ENCODE measurements around the gene AK8.

Gene AK8

DNA sequence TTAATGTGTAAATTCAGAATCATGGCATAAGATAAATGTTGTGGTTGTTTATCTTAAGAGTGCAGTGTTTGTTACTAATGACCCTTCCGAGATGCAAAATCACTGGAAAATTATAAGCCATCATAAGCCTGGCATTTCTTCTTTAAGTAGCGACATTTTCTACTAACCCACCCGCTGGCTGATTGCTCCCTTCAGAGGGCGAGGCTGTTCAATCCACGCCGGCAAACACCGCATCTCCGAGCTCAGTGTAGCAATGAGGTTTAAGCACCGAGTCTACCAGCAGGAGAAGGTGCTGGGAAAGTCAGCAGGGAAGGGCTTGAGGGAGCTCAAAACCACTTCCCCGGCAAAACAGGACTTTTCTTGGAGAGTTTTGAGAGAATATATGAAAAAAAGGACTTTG lies 52.7 kb downstream of the AK8 start:
- DNase-seq (ENCODE audit: low read depth), result no peak

DNA sequence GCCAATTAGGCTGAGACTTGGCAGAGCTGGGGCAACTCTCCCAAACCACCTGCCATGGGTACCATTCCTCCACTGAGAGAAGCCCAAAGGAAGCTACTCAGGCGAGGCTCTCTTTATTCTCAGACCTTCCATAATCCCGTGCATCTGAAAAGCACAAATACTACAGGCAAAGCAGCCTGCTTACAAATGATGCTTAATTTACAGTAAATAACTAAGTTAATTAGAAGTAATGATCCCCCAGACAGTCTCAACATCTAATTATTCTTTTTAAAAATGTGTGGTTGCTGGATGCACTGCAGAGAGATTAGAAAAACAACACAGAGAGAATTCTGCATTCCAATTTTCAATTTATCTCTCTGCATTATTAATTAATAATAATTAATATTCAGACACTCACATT lies 53.1 kb downstream of the AK8 start:
- DNase-seq (ENCODE audit: low read depth), result no peak

DNA sequence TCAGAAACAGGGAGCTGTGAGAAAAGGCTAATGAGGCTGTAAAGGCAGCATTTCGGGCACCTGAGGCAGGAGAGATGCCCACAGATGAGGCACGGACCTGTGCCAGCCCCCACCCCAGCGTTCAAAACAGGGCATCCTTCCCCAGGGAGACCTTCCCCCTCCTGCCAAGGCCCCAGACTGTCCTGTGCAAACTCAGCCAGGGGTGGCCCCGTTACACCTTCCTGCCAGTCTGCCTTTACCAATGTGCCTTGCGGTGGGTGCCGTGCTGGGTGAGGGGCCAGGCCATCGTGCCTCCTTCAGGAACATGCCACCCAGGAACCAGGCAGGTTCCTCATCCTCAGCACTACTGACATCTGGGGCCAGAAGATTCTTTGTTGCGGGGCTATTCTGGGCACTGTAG lies 53.9 kb downstream of the AK8 start:
- DNase-seq (ENCODE audit: low read depth), result no peak

DNA sequence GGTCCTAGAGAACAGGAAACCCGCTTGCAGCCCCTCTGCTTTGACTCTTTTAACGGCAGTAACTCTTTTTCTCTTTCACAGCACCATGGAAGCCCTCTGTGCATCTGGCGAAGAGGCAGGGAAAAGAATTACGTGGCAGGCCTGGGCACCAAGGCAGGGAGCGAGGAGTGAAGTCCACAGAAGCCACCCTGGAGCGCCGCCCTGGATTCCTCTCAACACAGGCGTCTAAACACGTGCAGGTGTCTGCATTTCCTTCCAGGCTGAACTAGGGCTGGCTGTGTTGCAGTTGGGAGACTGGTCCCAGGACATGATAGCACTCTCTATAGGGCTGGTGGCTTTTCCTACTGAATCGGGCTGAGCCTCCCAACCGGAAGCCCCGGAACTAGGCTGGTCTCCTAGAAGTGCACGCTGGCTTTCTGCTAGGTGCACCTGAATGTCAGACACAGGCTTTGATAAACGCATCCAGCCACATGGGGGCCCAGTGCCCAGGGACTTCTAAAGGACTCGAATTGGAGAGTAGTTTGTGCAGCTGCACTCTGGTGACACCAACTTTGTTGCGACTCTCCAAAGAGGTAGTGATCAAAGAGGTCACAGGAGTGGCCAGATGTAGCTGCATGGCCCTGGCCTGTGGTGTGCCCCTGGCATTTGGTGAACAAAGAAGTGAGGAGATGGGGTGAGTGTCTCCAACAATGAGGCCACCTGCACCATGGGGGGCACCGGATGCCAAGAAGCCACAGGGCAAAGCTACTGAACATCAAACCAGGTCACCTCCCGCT lies 54.5 kb downstream of the AK8 start:
- no peak for DNase-seq (ENCODE audit: low read depth)

DNA sequence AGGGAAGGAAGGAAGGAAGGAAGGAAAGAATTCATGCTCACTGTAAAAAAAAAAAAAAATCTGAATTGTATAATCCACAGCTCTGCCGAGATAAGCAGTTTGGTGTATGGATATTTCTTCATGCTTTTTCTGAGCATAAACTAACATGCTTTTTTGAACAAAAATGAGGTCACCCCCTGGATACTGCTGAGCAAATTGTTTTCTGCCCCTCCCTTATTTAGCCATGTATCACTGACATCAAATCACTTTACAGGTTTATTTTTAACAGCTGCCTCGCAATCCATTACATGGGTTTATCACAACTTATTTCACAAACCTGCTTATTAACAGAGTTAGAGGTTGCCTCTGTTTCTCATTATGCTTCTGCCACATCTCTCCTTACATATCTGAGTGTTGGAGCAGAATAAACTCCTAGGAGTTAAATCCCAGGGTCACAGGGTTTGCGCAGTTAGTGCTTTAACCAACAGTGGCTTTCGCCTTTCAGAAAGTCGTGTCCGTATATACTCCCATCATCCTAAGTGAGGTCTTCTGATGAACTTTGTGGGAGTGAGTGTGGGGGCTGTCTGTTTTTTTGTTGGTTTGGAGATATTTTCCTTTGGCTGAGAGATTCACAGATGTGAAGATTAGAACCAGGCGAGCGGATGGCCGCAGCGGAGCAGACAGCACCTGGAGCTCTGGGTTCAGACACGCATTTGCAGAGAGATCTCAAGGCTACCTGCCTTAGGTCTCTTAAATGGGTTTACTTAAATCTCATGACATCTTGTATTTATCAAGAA lies 57.7 kb downstream of the AK8 start:
- DNase-seq (ENCODE audit: low read depth), result no peak

DNA sequence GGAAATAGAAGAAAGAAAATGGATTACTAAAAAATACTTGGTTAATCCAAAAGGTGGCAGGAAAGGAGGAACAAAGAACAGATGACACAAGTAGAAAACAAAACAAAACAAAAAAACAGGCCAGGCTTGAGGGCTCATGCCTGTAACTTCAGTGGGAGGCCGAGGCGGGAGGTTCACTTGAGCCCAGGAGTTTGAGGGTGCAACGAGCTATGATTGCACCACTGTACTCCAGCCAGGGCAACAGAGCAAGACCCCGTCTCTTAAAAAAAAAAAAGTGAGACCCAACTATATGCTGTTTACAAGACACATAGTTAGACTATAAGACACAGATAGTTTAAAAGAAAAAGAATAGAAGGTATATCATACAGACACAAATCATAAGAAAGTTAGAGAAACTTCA lies 59.5 kb downstream of the AK8 start:
- no peak for DNase-seq (ENCODE audit: low read depth)

DNA sequence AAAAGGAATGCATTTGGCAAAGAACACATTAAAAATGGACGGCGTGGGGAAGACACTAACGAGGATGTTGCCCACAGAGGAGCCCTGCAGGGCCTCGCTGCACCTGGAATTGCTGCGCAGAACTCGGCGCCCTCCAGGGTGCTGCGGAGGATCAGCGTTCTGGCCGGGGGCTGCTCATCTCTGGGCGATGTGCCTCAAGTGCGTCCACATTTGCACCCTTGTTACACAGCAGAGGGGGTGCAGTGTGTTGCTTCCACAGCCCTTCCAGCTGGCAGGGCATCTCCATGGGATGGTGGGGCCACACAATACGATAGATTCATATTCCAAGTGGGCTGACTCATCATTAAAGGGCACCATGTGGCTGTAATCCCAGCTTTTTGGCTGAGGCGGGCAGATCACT lies 63.1 kb downstream of the AK8 start:
- DNase-seq (ENCODE audit: low read depth), result no peak

DNA sequence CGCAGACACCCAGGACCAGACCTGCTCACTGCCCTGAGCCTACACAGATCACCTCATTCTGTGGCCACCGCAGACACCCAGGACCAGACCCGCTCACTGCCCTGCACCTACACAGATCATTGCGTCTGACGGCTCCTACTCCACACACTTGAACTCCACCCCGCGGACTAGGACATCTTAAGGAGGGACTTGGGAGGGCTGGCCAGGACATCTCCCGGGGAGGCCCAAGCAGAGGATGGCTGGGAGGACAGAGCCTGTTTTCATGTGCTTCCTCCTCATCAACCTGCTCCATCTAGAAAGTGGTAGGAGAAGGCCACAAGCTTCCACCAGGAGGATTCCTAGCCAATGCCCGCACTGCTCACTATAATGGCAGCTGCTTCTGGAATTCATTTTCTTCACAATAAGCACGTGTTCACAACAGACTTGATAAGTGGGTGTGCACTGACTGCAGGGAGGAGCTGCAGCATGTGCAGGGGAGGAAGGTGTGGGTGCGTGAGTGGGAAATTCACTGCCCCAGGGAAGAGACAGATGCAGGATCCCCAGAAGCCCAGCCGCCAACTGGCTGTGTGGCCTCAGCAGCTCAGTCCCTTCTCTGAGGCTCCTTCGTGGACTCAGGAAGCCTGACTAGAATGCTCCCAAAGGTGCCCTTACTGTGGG lies 64.8 kb downstream of the AK8 start:
- no peak for DNase-seq (ENCODE audit: low read depth)

DNA sequence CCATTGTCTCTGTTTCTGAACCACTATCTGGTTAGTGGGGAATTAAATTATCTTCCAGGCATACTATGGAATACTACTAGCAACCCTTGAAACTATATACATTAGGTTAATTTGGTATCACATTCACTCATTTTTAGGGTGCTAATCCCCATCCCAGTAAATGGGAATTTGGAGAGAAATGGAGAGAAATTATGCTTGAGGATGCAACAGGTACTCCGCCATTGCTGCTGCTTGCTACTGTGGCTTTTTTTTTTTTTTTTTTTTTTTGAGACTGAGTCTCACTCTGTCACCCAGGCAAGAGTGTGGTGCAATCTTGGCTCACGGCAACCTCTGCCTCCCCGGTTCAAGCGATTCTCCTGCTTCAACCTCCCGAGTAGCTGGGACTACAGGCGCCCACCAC lies 66.1 kb downstream of the AK8 start:
- DNase-seq (ENCODE audit: low read depth), result no peak

DNA sequence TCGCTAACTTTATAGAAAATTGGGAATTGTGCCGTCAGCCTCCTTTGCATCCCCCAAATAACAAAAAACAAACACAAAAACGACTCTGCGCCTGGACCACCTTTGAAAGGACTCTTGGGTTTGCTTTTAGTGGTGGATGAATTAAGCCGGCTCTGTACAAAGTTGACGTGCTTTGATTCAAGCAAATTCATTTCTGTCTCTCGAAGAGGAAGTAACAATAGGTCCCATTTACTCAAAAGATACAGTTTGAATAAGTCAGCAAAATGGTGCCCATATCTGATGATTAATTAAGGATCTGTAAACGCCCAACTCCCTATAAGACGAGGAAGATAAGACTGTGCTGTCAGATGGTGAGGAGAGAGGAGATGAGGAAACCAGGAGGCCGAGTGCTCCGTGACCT lies 67.8 kb downstream of the AK8 start:
- no peak for DNase-seq (ENCODE audit: low read depth)

DNA sequence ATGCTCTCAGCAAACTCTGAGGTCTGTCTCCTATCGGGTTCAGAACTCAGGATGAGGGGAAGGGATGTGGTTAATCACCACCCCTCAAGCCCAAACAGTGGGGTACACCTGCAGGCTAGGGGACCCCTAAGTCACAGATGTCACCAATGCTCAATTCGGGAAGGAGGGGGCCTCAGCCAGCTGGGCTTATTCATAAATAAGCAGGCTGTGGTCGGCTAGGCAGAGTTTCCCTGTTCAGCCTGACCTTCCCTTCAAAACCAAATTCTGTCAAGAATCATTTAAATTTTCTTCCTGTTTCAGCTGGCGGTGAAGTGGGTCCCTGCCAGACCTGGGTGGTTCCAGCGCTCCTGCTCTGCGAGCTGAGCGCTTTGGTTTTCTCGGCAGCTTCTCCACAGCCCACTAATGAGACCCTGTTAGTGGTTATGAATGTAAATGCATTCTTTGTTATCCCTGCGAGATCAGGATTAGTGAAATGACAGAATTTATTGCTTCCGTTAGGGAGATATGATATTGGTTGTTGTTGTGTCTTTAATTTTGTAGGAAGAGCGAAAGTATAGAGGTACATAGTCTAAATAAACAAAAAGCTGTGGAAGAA lies 68.3 kb downstream of the AK8 start:
- DNase-seq (ENCODE audit: low read depth), result no peak

DNA sequence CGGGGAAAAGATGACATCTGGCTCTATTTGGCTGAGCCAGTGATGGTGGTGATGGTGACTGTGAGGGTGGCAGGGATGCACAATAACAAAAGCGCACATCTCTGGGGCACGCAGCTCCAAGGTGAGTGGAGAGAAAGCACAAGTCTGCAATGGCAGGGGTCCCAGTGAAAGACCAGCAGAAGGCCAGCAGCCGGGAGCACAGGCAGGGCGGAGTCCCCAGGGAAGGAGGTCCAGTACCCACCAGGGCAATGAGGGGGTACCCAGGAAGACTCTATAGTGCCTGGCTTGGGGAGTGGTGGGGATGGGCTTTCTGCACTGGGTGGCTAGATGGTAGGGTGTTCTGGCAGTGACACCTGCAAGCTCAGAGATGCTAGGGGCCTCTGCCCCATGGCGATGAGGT lies 69.4 kb downstream of the AK8 start:
- no peak for DNase-seq (ENCODE audit: low read depth)

DNA sequence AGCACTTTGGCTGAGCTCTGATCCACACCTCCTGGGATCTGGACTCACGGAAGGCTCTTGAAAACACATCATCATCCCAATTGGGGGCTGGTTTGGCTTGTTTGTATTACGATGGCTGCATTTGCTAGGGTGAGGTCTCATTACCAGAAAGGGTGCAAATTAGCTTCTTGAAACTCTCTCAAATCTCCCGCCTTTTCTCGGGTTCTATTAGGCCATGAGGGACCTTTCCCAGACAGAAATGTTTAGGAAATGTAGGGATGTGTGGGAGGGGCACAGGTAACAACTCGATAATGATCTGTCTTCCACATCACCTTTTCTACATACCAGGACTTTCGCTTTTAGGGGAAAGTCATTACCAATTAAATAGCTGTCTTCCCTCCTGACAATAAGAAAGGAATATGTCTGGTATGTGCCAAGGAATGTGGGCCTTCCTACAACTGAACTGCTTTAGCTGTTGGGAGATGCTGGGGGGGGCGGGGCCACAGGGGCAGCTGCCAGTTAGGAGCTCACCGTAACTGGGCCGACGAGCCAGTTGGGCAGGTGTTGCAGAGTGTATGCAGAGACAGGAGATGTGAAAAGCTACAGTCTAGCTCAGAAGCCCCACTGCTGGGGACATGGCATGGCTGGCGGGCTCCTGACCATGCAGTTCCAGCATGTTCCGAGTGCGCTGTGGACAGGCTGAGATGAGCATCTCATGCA lies 71.2 kb downstream of the AK8 start:
- DNase-seq (ENCODE audit: low read depth), result no peak

DNA sequence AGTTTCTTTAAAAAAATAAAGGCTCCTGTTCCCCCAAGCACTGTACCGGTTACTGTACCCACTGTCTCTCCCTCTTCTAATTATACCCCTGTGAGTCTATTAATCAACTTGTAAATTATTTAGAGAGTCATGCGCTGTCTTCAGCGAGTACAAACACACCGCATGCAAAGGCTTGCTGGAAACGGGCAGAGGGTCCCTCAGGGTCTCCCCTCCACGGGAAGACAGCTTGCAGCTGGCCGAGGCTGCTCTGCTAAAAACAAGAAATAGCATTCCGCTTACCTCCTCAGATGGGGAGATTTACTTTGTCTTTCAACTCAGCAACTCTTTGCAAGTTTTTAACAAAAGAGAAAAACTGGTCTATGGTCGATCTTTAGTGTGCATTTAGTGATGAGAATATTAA lies 71.8 kb downstream of the AK8 start:
- no peak for DNase-seq (ENCODE audit: low read depth)

DNA sequence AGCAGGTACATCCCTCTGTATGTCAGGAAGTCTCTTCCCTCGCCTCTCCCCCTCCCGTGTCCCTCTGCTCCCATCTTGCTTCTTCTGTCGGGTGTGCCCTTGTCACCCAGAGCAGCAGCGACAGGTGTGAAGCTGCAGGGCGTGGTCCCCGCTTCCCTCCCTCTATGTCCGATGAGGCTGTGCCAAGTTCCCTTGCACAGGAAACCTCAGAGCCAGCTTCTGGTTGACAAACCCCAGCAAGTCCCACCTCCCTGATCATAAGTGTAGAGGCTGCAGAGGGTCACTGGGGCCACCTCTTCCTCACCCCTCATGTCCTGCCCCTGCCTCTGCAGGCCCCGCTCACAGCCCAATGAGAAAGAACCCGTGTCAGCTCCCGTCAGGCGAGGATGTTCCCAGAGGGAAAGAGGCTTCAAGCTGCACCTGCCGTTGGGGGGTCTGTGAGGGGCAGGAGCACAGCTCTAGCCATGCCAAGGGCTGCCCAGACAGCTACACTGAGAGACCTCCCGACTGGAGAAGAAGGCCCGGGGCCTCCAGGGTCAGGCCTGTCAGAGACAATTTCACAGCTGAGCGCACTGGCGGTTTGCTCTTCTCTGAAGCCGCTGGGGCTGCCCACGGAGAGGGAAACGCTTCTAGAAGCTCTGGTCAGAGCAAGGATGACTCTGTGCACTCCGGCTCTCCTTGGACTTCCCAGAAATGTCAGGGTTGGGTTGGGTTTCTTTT lies 73.3 kb downstream of the AK8 start:
- DNase-seq (ENCODE audit: low read depth), result no peak

DNA sequence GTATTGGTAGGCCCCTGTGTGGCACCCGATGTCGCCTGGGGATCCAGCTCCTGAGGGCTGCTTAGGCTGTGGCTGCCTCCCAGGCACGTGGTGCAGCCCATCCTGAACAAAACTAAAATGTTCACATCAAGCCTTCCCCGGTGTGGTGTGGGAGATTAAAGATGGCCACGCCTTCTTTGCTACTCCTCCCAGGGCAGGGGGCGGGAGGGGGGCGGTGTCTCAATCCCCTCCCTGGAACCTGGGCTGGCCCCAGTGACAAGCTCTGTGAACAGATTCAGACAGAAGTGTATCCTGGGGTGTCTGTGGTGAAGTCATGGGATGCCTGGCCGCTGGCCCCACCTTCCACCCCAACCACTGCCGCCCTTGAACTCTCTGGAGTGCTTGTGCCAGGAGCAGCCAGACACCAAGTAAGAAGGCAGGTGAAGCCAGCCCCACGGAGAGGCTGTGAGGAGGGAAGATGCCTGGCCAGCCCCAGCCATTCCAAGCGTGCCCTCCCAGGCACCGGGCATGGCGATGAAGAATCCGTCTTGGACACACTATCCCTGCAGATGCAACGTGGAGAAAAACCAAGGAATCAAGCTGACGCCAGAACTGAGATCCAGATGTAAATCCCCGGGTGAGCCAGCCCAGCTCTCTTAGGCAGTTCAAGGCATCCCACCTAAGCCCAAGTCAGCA lies 75.8 kb downstream of the AK8 start:
- no peak for DNase-seq (ENCODE audit: low read depth)

DNA sequence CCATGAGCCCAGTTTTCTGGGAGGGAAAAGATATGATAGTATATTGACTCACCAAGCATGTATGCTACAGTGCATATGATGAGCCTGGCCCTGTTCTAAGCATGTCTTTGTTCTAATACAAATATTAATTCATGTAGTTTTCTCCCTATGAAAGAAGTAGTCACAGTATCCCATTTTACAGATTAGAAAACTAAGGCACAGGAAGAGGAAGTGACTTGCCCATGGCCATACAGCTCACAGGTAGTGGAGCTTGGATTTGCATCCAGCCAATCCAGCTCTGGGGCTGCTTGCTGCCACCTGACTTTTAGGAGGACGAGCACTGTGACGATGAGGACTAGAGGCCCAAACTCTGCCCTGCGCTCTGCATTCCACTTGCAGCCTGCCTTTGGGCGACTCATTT lies 76.4 kb downstream of the AK8 start:
- no peak for DNase-seq (ENCODE audit: low read depth)

DNA sequence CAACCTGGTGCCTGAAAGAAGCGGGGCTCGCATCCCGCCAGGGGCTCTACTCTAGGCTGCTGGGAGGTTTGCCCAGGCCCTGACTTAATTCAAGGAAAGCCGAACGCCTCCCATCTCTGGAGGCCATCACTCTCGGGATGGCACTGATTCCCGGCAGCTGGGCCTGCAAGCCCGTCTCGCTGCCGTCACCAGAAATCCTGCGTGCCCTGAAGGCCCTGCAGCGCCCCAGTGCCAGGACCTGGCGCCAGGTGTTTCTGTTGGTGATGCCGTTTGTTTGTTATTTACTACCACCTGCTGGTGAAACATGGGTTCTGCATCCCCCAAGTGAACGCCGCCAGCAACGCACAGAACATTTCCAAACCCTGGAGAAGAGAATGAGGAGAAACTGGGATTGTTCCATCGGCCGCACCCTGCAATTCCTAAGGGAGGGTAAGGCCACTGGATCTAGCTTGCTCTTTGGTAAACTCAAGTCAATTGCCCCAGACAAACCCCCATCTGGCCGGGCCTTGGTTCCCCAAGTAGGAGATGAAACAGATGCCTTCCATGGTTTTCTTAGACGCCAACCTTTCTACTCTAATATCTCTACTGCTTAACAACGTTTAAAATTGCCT lies 77.9 kb downstream of the AK8 start:
- DNase-seq (ENCODE audit: low read depth), result peak; percentile 27

DNA sequence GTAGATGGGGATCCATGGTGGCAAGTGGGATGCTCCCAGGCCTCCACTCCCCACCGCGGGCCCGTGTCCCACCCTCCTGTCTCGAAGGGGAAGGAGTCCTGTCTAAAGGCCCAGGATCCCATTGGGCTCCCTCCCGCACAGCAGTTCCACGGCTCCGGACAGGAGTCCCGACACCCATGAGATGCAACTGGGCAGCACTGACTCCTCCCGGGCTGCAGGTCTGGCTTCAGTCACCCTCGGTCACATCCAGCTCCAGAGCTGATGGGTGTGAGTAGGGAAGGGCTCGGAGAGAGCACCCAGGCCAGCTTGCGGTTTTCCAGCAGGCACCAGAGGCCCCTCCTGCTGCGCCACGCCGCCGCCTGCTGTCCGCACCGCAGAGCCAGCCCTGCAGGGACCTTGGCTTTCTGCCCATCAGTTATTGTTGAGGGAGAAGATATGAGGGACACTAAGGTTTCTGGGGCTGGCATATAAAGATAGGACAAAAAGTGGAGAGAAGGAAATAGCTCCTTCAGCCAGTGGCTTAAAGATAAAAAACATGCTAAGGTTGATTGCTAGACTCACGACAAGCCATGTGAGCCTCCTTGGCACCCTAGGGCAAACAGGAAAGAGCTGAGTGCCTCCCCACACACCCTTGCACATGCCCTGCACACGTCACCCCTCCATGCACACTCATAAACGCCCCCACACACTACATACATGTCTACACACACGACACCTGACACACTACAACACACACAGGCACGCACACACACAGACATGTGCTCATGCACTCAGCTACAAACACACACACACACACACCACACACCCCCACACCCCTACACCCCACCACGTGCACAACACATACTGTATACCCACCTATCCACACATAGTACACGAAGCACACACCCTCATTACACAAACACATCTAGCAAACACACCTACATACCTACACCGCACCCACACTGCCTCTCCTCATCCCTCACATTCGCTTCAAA lies 79.0 kb downstream of the AK8 start:
- DNase-seq (ENCODE audit: low read depth), result no peak

Measured in activated T-helper 1 cell treated with Interleukin-2 at 50 U/mL for 16 hours (primary cell).